Measurements from ENCODE around the gene HACD3.

Gene HACD3

GRCh38 chr15:65587094-65587493, 56.8 kb downstream of the HACD3 start:
- no peaks in the 10 kb centered on the region for H3K4me1 ChIP-seq (ENCODE audit: control insufficient read depth in 2 of 2, insufficient read depth in 2 of 2, low read length in 2 of 2)
- peaks cover 44 to 45% of the 10 kb centered on the region in 2 donors for H3K36me3 ChIP-seq (ENCODE audit: control insufficient read depth in 2 of 2, insufficient read depth in 2 of 2, low read length in 2 of 2)
- no peak overlapping the region for H3K27ac ChIP-seq (ENCODE audit: low read depth in 2 of 2, low read length in 2 of 2)
- no peak overlapping the region for H3K9ac ChIP-seq (ENCODE audit: low read depth in 1 of 2, low read length in 2 of 2)
- no peaks in the 10 kb centered on the region for H3K9me3 ChIP-seq (ENCODE audit: control insufficient read depth in 2 of 2, low read length in 2 of 2)
- no peaks in the 10 kb centered on the region for H3K27me3 ChIP-seq (ENCODE audit: control insufficient read depth in 2 of 2, insufficient read depth in 2 of 2, low read length in 2 of 2)
- no peak overlapping the region for H3K4me3 ChIP-seq (ENCODE audit: low read length in 2 of 2)

DNA sequence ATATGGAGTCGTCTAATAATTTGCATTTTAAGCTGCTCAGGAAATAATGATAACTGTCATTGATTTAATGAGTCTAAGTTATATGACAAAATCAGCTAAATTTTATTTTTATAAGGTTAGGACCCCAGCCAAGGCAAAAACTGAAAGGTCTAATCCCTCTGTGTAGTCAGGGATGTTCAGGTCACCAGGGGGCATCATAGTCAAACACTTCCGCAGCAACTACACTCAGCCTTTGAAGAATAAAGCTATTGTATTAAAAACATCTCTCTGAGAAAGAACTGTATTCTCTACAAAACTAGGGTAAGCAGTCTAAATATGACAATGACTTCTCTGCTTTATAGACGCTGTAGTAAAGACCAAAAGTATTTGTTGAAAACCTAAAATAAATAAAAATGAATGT, 65.7 kb downstream of the HACD3 start:
- peaks cover 63 to 65% of the 10 kb centered on the region in 2 donors for H3K36me3 ChIP-seq (ENCODE audit: control insufficient read depth in 2 of 2, insufficient read depth in 2 of 2, low read length in 2 of 2)
- H3K4me3 ChIP-seq (ENCODE audit: low read length in 2 of 2), result no peak overlapping the region
- H3K9ac ChIP-seq (ENCODE audit: low read depth in 1 of 2, low read length in 2 of 2), result no peak overlapping the region
- no peak overlapping the region for H3K27ac ChIP-seq (ENCODE audit: low read depth in 2 of 2, low read length in 2 of 2)
- no peaks in the 10 kb centered on the region for H3K27me3 ChIP-seq (ENCODE audit: control insufficient read depth in 2 of 2, insufficient read depth in 2 of 2, low read length in 2 of 2)
- H3K4me1 ChIP-seq (ENCODE audit: control insufficient read depth in 2 of 2, insufficient read depth in 2 of 2, low read length in 2 of 2), result no peaks in the 10 kb centered on the region
- no peaks in the 10 kb centered on the region for H3K9me3 ChIP-seq (ENCODE audit: control insufficient read depth in 2 of 2, low read length in 2 of 2)

DNA sequence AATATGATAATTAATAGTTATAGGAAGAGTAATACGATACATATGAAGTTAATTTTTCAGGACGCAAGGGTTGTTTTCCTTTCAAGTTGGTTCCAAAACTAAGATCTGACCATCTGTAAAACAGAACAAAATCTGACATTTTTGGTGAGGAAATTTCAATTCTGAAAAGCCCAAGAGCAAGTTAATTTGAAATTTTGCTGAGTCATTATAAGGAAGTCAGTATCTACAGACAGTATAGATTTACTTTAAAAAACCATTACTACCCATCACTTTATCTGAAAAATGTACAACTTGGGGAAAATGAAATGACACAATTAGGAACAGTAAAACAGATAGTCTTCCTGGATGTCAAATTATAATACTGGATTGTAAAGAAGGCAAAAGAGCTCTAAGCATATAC, 68.2 kb downstream of the HACD3 start:
- Histone ChIP-seq H3K4me1 (ENCODE audit: control insufficient read depth in 2 of 2, insufficient read depth in 2 of 2, low read length in 2 of 2) (no peaks in the 10 kb centered on the region), H3K27ac (ENCODE audit: low read depth in 2 of 2, low read length in 2 of 2) (no peak overlapping the region), H3K27me3 (ENCODE audit: control insufficient read depth in 2 of 2, insufficient read depth in 2 of 2, low read length in 2 of 2) (no peaks in the 10 kb centered on the region), H3K9me3 (ENCODE audit: control insufficient read depth in 2 of 2, low read length in 2 of 2) (no peaks in the 10 kb centered on the region), H3K36me3 (ENCODE audit: control insufficient read depth in 2 of 2, insufficient read depth in 2 of 2, low read length in 2 of 2) (peaks cover 47 to 53% of the 10 kb centered on the region in 2 donors), H3K9ac (ENCODE audit: low read depth in 1 of 2, low read length in 2 of 2) (no peak overlapping the region), H3K4me3 (ENCODE audit: low read length in 2 of 2) (no peak overlapping the region)

GRCh38 chr15:65599677-65600076, 69.4 kb downstream of the HACD3 start:
- no peaks in the 10 kb centered on the region for H3K4me1 ChIP-seq (ENCODE audit: control insufficient read depth in 2 of 2, insufficient read depth in 2 of 2, low read length in 2 of 2)
- peaks cover 51 to 59% of the 10 kb centered on the region in 2 donors for H3K36me3 ChIP-seq (ENCODE audit: control insufficient read depth in 2 of 2, insufficient read depth in 2 of 2, low read length in 2 of 2)

GRCh38 chr15:65603134-65603533, 72.9 kb downstream of the HACD3 start:
- Histone ChIP-seq H3K27me3 (ENCODE audit: control insufficient read depth in 2 of 2, insufficient read depth in 2 of 2, low read length in 2 of 2) (no peaks in the 10 kb centered on the region), H3K4me3 (ENCODE audit: low read length in 2 of 2) (no peak overlapping the region), H3K27ac (ENCODE audit: low read depth in 2 of 2, low read length in 2 of 2) (no peak overlapping the region), H3K36me3 (ENCODE audit: control insufficient read depth in 2 of 2, insufficient read depth in 2 of 2, low read length in 2 of 2) (peaks cover 37 to 42% of the 10 kb centered on the region in 2 donors), H3K9me3 (ENCODE audit: control insufficient read depth in 2 of 2, low read length in 2 of 2) (no peaks in the 10 kb centered on the region), H3K9ac (ENCODE audit: low read depth in 1 of 2, low read length in 2 of 2) (no peak overlapping the region), H3K4me1 (ENCODE audit: control insufficient read depth in 2 of 2, insufficient read depth in 2 of 2, low read length in 2 of 2) (no peaks in the 10 kb centered on the region)

More at GRCh38 chr15:65599677-65600076, 69.4 kb downstream of the HACD3 start:
- no peaks in the 10 kb centered on the region for H3K9me3 ChIP-seq (ENCODE audit: control insufficient read depth in 2 of 2, low read length in 2 of 2)
- no peak overlapping the region for H3K4me3 ChIP-seq (ENCODE audit: low read length in 2 of 2)
- no peak overlapping the region for H3K27ac ChIP-seq (ENCODE audit: low read depth in 2 of 2, low read length in 2 of 2)
- H3K9ac ChIP-seq (ENCODE audit: low read depth in 1 of 2, low read length in 2 of 2), result no peak overlapping the region
- H3K27me3 ChIP-seq (ENCODE audit: control insufficient read depth in 2 of 2, insufficient read depth in 2 of 2, low read length in 2 of 2), result no peaks in the 10 kb centered on the region

DNA sequence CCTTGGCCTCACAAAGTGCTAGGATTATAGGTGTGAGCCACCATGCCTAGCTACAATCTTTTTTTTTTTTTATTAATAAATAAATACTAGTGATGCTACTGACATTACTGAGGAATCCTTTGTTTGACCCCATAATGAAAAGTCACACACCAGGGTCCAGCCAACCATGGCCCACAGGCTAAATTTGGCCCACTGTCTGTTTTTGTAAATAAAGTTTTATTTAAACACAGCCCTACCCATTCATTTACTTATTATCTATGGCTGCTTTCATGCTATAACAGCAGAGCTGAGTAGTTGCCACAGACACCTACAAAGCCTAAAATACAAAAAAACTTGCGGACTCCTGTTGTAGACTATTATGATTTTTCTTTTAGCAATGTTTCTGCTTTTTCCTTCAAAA, 73.3 kb downstream of the HACD3 start:
- Histone ChIP-seq H3K4me1 (ENCODE audit: control insufficient read depth in 2 of 2, insufficient read depth in 2 of 2, low read length in 2 of 2) (no peaks in the 10 kb centered on the region), H3K9ac (ENCODE audit: low read depth in 1 of 2, low read length in 2 of 2) (no peak overlapping the region), H3K27me3 (ENCODE audit: control insufficient read depth in 2 of 2, insufficient read depth in 2 of 2, low read length in 2 of 2) (no peaks in the 10 kb centered on the region), H3K4me3 (ENCODE audit: low read length in 2 of 2) (no peak overlapping the region), H3K27ac (ENCODE audit: low read depth in 2 of 2, low read length in 2 of 2) (no peak overlapping the region), H3K9me3 (ENCODE audit: control insufficient read depth in 2 of 2, low read length in 2 of 2) (no peaks in the 10 kb centered on the region), H3K36me3 (ENCODE audit: control insufficient read depth in 2 of 2, insufficient read depth in 2 of 2, low read length in 2 of 2) (peaks cover 32 to 38% of the 10 kb centered on the region in 2 donors)

GRCh38 chr15:65610871-65611718, 80.8 kb downstream of the HACD3 start, which contains the start of gene INTS14:
Gene INTS14, minus strand, starts transcription at chr15:65611131. Its CDS starts 3,751 bp downstream, at chr15:65607380.
- peak within 1 kb of the TSS; percentile 95 to 98 for H3K27ac ChIP-seq (ENCODE audit: low read depth in 2 of 2, low read length in 2 of 2)
- peaks cover 0 to 6% of the 10 kb centered on the region in 2 donors for H3K36me3 ChIP-seq (ENCODE audit: control insufficient read depth in 2 of 2, insufficient read depth in 2 of 2, low read length in 2 of 2)
- H3K27me3 ChIP-seq (ENCODE audit: control insufficient read depth in 2 of 2, insufficient read depth in 2 of 2, low read length in 2 of 2), result no peaks in the 10 kb centered on the region
- H3K4me3 ChIP-seq (ENCODE audit: low read length in 2 of 2), result peak within 1 kb of the TSS; percentile 95 to 96
- no peaks in the 10 kb centered on the region for H3K9me3 ChIP-seq (ENCODE audit: control insufficient read depth in 2 of 2, low read length in 2 of 2)
- peak within 1 kb of the TSS; percentile 95 to 97 for H3K9ac ChIP-seq (ENCODE audit: low read depth in 1 of 2, low read length in 2 of 2)
- H3K4me1 ChIP-seq (ENCODE audit: control insufficient read depth in 2 of 2, insufficient read depth in 2 of 2, low read length in 2 of 2), result peaks cover 20 to 22% of the 10 kb centered on the region in 2 donors

DNA sequence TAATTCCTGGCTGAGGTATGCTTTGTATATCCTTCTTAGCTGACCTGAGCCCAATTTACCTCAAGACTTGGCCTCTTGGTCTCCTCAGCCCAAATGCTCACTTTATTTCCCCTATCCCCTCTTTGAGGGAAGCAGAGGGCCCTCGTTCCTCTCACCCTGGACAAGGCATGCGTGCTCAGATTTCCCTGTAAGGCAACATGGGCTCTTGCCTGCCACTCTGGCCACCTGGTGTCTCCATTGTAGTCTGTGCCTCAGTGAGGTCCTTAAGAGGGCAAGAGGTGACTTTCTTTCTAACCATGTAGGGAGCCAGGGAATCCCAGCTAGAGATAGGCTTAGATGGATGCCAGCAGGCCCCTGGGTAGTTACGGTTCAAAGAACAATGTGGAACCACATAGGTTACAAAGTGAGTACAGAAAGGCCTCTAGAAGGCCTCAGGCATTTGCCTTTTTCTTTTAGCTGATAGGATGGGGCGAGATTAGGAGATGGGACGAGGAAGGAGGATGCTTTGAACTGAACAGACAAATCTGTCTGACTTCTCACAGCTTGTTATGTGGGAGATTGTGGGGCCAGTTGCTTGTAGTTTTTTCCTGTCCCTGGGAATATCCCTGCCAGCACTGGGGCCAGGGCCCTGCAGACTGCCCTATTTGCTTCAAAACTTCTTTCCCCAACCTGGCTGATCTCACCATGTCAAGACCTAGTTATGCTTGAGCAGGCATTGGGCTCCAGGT, 81.8 kb downstream of the HACD3 start:
- H3K9me3 ChIP-seq (ENCODE audit: control insufficient read depth in 2 of 2, low read length in 2 of 2), result no peaks in the 10 kb centered on the region
- peak overlapping the region; percentile 95 to 97 for H3K9ac ChIP-seq (ENCODE audit: low read depth in 1 of 2, low read length in 2 of 2)
- peak overlapping the region; percentile 95 to 98 for H3K27ac ChIP-seq (ENCODE audit: low read depth in 2 of 2, low read length in 2 of 2)
- H3K27me3 ChIP-seq (ENCODE audit: control insufficient read depth in 2 of 2, insufficient read depth in 2 of 2, low read length in 2 of 2), result no peaks in the 10 kb centered on the region
- peaks cover 20 to 22% of the 10 kb centered on the region in 2 donors for H3K4me1 ChIP-seq (ENCODE audit: control insufficient read depth in 2 of 2, insufficient read depth in 2 of 2, low read length in 2 of 2)
- H3K36me3 ChIP-seq (ENCODE audit: control insufficient read depth in 2 of 2, insufficient read depth in 2 of 2, low read length in 2 of 2), result peaks cover 0 to 2% of the 10 kb centered on the region in 2 donors
- peak overlapping the region; percentile 95 to 96 for H3K4me3 ChIP-seq (ENCODE audit: low read length in 2 of 2)

- no peak overlapping the region for H3K27ac ChIP-seq (ENCODE audit: low read depth in 2 of 2, low read length in 2 of 2)
- H3K9ac ChIP-seq (ENCODE audit: low read depth in 1 of 2, low read length in 2 of 2), result no peak overlapping the region
- H3K9me3 ChIP-seq (ENCODE audit: control insufficient read depth in 2 of 2, low read length in 2 of 2), result no peaks in the 10 kb centered on the region
- H3K27me3 ChIP-seq (ENCODE audit: control insufficient read depth in 2 of 2, insufficient read depth in 2 of 2, low read length in 2 of 2), result no peaks in the 10 kb centered on the region
- H3K36me3 ChIP-seq (ENCODE audit: control insufficient read depth in 2 of 2, insufficient read depth in 2 of 2, low read length in 2 of 2), result no peaks in the 10 kb centered on the region
- no peak overlapping the region for H3K4me3 ChIP-seq (ENCODE audit: low read length in 2 of 2)
- H3K4me1 ChIP-seq (ENCODE audit: control insufficient read depth in 2 of 2, insufficient read depth in 2 of 2, low read length in 2 of 2), result peaks cover 20 to 22% of the 10 kb centered on the region in 2 donors
Observed at GRCh38 chr15:65612616-65612946, 82.3 kb downstream of the HACD3 start.

Data from mucosa of rectum (tissue), 2 donors.